ENCODE measurements around the gene LRRC46.

Gene LRRC46

DNA sequence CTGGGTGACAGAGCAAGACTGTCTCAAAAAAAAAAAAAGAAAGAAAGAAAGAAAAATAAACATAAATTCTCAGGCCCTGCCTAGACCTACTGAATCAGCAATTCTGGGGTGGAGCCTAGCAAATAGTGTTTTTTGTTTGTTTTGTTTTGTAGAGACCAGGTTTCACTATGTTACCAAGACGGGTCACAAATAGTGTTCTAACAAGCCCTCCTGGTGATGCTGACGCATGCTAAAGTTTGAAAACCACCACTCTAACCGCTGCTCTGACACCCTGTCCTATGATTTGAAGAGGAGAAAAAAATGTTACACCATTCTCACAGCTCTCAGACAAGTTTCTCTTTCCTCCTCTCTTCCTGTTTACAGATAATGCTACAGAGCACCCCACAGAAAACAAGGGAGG is 1.6 kb upstream of the LRRC46 start:
- no peak for DNase-seq (ENCODE audit: extremely low read depth in 1 of 2, low read depth in 1 of 2)

DNA sequence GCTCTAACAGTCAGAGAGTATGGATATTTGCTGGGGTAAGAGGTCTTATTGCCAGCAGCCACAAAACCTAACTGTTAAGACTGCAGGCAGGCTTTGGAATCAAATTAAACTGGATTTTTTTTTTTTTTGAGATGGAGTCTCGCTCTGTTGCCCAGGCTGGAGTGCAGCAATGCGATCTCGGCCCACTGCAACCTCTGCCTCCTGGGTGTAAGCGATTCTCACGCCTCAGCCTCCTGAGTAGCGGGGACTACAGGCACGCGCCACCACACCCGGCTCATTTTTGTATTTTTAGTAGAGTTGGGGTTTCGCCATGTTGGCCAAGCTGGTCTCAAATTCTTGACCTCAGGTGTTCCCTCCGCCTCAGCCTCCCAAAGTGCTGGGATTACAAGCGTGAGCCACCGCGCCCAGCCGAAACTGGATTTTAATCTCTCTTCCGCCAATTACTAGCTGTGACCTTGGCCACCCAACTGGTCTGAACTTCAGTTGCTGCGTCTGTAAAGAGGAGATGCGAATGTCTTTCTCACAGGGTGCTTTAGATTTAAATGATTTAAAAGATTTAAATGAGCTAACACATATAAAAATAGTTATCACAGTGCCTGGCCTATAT is 971 bp upstream of the LRRC46 start:
- DNase-seq (ENCODE audit: extremely low read depth in 1 of 2, low read depth in 1 of 2) = no peak

DNA sequence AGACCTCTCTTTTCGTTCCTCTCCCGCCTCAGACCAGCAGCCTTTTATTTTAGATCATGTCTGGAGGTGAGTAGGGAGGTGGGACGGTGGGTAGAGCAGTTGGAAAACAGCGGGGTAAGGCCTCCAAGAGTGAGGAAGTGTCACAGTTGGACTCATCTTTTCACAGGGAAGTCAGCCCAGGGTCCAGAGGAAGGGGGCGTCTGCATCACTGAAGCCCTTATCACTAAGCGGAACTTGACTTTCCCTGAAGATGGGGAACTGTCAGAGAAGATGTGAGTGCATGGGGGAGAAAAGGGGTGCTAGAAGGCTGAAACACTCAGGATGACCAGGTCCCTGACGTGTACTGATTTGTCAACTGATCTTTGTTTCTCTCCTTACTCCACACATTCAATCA is 461 bp downstream of the LRRC46 start:
- DNase-seq (ENCODE audit: extremely low read depth in 1 of 2, low read depth in 1 of 2) = no peak

DNA sequence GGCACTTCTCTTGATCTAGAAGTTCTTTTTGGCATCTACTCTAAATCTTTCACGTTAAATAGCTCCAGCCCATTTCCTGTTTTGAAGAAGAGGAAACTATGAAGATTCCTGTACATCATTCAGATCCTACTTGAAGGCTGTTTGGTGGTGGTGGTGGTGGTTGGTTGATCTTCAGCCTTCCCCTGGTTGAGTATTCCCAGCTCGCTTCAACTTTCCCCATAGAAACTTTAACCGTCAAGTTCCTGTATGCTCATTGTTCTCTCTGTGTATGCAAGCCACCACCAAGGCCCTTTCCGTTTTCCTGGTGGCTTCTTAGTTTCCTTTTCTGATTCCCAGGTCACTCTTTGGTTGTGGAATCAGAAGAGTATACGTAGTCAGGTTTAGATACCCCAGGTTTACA is 3.3 kb downstream of the LRRC46 start:
- no peak for DNase-seq (ENCODE audit: extremely low read depth in 1 of 2, low read depth in 1 of 2)

DNA sequence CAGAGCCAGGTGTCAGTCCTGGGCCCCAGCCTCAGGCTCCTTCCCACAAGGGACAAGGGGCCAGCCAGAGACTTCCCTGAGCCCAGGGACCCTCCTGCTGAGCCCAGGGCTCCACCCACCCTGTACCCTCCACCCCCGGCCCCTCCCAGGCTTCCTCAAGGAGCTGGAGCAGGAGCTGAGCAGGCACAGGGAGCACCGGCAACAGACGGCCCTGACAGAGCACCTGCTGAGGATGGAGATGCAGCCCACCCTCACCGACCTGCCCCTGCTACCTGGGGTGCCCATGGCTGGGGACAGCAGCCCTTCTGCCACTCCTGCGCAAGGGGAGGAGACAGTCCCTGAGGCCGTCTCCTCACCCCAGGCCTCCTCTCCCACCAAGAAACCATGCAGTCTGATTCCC is 5.1 kb downstream of the LRRC46 start:
- no peak for DNase-seq (ENCODE audit: extremely low read depth in 1 of 2, low read depth in 1 of 2)

DNA sequence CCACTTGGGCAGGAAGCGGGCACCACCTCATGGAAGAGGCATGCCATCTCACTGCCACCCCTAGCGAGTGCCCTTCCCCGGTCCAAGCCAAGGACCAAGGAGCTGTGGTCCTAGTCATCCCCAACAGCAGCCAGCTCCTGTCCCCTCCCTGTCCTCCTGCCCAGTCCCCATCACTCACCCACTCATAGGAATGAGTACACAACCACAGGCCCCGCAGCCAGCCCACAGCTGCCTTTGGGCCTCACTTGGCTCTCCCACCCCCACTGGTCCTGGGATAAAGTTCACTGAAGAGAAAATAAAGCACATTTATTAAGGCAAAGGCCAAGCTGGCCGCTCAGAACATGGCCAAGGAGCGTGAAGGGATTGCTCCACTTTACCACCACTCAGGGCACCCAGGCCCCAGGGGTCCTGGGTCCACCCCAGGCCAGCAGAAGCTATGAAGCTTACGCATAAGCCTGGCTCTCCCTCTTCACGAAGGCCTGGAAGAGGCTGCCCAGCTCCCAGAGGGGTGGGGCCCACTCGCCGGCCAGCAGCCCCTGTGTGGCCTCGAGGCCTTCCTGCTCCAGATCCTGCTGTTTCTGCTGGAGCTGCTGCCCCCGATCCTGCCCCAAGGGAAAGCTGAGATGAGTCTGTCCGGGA is 6.0 kb downstream of the LRRC46 start:
- no peak for DNase-seq (ENCODE audit: extremely low read depth in 1 of 2, low read depth in 1 of 2)

DNA sequence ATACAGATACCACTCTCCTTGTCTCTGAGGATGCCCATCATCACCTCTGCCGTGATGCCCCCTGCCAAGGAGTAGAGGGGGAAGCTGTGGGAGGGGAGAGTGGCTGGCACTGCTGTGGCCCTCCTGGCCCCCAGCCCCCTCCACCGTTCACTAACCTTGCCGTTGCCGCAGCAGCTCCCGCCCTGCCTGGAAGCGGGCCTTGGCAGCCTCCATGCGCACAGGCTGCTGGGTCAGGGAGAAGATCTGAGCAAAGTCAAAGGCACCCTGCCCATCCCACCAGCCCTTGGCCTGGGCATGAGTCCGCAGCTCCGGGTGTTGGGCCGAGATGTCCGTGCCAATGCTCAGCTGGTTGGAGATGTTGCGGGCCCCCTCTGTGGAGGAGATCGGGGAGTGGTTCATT is 7.2 kb downstream of the LRRC46 start:
- DNase-seq (ENCODE audit: extremely low read depth in 1 of 2, low read depth in 1 of 2) = no peak

DNA sequence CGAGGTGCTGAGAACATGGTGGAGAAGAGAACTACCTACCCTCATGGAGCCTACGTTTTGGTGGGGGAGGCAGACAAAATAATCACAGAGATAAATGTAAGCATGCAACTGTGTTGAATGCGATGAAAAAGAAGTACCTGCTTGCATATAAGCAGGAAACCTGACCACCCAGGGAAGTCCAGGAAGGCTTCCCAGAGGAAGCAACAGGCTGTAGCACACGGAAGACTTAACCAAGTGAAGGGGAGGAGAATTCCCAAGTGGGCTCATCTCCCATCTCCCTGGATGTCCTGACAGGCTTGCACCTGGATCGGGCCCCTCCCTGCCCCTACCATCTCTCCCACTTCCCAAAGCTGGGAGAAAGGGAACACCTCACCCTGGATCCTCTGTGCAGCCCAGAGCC is 7.6 kb downstream of the LRRC46 start:
- DNase-seq (ENCODE audit: extremely low read depth in 1 of 2, low read depth in 1 of 2) = no peak

DNA sequence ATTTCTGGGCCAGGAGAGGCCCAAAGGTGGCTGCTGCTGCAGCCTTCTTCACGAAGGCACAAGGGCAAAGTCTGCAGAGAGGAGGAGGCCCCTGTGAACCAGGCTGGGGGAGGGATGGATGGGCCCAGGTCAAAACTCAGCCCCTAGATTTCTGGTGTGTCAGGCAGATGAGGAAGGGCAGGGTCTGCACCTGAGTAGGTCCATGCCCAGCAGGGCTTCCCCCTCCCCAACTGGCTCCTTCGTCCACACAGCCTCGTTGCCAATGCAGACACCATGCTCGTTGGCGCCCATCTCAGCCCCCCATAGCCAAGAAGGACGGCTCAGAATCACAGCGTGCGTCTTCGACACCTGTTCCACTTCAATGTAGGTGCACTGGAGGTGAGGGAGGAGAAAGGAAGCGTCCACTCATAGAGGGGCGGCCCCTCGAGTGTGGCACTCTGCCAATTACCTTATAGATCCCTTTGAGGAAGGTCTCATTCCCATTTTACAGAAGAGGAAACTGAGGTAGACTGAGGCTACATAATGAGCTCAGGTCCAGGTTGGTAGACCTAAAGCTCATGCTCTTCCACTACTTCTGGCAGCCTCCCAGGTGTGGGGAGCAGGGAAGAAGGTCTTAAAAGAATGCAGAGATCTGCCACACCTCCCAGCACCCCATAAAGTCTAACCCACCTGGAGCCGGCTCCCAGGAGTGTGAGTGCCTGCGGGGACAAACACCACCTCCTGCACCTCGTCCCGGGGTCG is 8.7 kb downstream of the LRRC46 start:
- DNase-seq (ENCODE audit: extremely low read depth in 1 of 2, low read depth in 1 of 2) = no peak

DNA sequence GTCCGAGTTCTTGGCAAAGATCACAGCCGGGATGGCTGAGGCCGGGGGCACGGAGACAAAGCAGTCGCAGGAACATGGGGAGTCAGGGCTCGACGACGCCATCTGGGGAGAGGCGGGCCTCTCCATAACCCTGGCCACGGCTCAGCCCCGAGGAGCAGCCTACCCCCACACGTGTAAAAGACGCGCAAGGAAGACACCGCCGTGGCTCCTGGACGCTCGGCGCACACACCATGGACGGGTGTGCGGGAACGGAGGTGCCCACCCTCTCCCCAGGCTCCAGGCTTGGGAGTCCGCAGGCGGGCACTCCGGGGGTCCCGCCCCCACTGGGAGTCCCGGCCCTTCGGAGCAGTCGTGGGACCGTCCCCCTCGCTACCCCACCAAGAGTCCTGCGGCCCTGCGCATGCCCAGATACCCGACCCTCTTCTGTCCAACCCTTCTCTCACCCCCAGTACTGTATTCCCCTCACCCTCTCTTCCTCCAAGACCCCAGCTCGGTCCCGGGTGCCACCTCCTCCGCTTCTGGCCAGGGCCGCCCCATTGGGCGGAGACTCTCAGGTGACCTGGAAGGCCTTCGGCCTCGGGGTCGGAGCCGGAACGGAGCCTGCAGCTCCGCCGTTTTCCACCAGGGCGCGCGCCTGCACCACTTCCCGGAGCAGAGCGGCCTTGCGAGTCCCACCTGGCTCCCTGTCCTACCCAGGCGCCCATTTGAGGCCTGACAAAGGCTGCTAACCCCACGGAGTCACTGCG is 9.4 kb downstream of the LRRC46 start, which contains the start of gene SCRN2:
Gene SCRN2, minus strand, starts transcription at position 532 of the 746 bp plus-strand sequence. Its CDS starts 430 bp downstream, at position 102.
- DNase-seq (ENCODE audit: extremely low read depth in 1 of 2, low read depth in 1 of 2) = peak; percentile 60 to 77

DNA sequence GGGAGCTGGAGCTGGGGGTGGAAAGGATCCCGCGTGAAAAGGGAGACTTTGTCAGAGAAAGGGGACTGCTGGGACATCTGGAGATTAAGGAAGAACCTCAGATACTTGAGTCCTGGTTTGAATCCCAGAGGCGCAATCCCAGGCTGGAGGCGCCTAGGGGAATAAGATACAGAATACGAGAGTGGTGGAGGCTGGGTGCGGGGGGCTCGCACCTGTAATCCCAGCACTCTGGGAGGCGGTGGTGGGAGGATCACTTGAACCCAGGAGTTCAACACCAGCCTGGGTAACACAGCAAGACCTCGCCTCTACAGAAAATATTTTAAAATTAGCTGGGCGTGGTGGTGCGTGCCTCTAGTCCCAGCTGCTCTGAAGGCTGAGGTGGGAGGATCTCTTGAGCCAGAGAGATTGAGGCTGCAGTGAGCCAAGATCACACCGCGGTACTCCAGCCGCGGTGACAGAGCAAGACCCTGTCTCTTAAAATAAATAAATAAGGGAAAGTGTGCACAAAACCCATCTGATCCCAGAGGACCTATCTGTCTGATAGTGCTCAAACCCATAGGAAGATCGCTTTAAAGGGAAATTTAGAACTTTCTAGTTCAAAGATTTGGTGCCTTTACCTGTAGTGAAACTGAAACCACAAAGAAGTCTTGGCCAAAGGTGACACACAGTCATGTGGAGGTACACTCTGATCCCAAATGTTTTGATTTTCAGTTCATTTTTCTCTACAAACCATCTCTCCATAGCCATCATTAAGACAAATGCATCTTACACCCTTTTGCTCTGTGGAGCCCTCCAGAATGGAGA is 10.2 kb downstream of the LRRC46 start:
- no peak for DNase-seq (ENCODE audit: extremely low read depth in 1 of 2, low read depth in 1 of 2)

DNA sequence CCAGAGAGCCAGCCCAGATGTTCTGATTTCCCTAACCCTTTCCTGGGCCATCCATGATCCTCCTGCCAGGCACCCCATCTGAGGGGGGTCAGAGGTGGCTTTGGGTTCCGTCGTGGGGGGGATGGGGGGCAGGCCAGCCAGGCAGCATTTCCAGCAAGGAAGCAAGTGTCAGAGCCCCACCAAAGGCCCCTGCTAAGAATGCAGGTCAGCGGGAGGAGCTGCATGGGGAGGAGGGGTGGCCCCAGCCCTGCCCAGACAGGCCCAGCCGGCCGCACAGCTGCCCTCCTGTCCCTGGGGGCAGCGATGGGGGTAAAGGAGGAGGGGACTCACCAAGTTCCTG is 11.9 kb downstream of the LRRC46 start:
- DNase-seq (ENCODE audit: extremely low read depth in 1 of 2, low read depth in 1 of 2) = no peak

DNA sequence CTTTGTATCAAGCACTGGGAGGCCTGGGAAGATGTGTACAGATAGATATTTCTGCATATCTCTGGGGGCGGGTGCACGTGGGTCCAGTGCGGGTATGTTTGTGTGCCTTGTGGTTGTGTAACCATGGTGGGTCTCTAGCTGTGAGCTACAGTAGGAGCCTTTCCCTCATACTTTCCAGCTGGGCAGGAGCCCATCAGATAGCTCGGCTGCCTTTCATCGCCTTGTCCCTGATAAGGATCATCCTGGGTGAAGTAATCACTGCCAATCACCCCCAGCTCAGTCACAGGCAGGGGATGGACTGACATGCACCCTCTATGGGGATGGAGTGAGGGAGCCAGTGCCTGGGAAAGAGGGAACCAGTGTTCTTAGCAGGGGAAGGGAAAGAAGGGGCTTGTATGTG is 12.8 kb downstream of the LRRC46 start:
- no peak for DNase-seq (ENCODE audit: extremely low read depth in 1 of 2, low read depth in 1 of 2)

DNA sequence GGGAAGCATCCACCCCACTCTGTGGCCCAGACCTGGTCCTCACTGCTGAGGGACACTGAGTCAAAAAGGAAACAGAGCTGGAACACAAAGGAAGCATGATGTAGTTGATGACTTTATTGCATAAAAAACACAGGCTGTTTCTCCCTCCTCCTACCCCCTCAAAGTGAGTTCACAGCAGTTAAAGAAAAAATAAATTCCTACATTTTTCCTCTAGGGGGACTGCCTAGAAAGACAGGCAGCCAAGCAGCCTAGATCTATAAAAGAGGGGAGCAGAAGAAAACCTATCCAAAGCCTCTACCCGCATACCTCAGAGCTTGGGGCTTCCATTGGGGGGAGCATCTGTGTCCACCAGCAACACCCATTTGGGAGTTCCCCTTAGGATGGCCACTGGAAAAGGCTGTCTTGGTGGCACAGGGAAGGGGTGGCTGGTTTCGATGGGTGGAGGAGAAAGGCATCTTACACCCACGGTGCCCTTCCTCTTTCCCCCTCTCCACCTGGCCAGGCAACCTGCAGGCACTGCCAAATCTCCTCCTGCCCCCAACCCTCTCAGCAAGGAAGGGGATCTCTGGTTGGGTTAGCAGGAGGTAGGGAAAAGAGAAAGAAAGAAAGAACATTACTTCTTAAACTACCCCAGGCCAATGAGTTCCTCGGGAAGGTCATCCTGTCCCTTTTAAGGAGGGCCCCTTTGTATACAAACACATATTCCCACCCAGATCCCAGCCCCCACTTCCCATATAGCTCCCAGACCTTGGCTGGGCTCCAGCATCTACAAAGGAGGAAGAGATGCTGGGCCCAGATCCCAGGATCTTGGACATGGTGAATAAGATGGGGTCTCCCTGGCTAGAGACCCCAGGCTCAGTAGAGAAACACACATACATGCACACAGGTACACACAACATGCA is 13.6 kb downstream of the LRRC46 start:
- DNase-seq (ENCODE audit: extremely low read depth in 1 of 2, low read depth in 1 of 2) = no peak

DNA sequence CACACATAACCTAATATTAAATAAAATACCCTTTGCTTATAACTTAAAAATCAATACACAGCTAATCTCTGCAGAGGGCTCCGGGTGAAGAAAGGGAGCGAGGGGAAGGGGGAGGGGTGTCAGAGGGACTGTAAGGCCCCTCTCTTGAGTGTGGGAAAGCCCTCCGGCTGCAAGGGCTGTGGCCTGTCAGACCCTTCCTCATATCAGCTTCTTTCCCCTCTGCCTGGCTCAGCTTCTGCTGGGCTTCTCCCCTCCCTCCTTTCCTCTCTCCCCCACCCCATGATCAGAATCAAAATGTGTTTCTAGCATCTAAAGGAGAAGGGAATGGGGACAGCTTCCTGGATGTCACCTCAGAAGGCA is 14.2 kb downstream of the LRRC46 start:
- DNase-seq (ENCODE audit: extremely low read depth in 1 of 2, low read depth in 1 of 2) = no peak

DNA sequence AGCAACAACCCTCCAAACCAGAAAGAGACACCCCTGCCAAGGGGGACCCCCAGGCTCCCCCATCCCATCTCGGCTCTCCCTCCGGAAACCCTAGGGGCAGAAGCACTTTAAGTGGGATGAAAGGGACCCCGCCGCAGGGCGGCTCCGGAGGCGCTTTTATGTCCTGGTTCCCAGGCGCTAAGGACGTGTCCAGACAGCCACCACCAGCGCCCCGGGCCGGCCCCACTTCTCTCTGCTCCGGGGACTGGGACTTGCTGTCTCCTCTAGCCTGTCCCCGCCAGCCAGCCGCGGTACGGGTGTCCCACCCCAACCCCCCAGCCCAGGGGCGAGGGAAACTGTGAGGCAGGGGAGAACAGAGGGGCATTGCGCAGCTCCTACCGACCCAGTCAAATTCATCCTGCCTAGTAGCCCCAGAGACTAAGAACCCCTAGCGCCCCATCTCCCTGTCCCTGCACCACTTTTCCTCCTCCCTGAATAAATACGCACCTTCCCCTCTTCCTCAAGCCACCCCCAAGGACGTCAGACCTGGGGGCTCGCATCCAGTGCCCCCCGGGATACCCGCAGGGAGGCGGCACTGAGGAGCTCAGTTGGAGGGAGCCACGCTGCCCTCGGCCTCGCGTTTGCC is 15.4 kb downstream of the LRRC46 start:
- no peak for DNase-seq (ENCODE audit: extremely low read depth in 1 of 2, low read depth in 1 of 2)

DNA sequence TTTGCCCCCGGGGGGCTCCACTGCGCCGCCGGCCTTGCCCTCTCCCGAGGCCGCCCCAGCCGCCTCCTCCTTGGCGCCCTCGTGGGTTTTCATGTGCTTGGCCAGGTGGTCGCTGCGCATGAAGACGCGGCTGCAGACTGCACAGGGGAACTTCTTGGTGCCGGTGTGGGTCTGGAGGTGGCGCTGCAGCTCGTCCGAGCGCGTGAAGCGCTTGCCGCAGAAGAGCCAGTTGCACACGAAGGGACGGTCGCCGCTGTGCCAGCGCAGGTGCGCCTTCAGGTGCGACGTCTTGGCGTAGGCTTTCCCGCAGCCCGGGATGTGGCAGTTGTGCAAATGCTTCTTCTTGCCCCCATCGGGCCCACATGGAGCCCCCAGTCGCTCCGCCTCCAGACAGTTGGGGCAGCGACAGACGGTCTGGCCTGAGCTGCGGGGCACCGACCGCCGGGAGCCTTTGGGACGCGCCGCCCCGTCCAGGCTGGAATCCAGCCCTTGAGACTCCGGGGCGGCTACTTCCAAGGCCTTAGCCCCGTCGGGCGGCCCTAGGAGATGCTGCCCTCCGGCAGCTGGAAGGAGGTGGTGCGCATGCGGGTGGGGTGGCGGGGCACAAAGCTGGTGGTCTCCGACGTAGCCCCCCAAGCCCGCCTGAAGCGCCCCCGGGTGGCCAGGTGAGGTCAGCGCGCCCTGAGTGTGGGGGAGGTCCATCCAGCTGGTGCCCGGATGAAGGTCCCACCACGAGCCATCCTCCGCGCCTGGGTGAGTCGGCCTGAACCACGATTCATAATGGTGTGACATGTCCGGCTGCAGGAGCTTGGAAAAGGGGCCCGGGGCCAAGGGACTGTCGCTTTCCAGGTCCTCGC is 16.1 kb downstream of the LRRC46 start:
- no peak for DNase-seq (ENCODE audit: extremely low read depth in 1 of 2, low read depth in 1 of 2)

DNA sequence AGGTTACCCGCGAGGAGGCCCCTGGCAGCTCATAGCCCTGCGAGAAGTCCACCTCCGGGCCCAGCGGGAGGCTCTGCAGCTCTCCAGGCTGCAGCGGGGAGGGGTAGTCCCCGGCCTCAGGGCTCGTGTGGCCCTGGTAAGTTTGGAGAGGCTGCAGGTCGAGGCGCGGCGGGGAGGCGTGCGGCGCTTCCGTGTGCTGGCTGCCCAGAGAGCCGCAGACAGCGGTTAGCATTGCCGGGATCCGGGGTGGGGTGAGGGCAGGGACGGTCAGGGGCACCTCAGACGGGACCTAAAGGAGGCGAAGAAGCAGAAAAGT is 16.7 kb downstream of the LRRC46 start:
- DNase-seq (ENCODE audit: extremely low read depth in 1 of 2, low read depth in 1 of 2) = no peak

DNA sequence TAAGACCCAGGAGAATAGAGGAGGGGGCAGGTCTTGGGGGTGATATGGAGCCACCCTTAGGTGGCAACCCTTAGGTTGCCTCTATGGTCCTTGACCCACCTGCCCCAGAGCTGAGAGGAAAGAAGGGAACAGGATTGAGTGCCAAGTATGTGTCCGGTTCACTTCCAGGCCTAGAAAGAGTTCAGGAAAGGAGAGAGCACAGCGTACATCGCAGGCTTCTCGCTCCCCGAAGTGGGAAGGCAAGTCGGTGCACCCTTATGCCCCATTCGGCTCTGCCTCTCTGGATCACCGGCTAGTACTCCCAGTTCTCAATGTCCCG is 18.9 kb downstream of the LRRC46 start:
- DNase-seq (ENCODE audit: extremely low read depth in 1 of 2, low read depth in 1 of 2) = no peak
